H9 (cell line): Measurements from ENCODE around the gene LTBP2. TPM values are rescaled to one million over a fixed set of nuclear protein-coding genes. Genes with fewer than 3 reads are reported as not detected.

Experiments used
- DNase-seq: peaks from one replicate; pipeline ENCODE4 v3.0.0-alpha.2; 2017
- H2AFZ ChIP-seq: one replicate; pipeline ENCODE4 v1.6.1; 2013; ENCODE audit warnings: mild to moderate bottlenecking, low read length, control low read depth, moderate library complexity
- H2AK5ac ChIP-seq: 2 replicates; pipeline ENCODE4 v1.6.1; 2013; ENCODE audit warnings: low read length, control low read depth, mixed read lengths; ENCODE audit not compliant: insufficient read length
- H2BK120ac ChIP-seq: one replicate; pipeline ENCODE4 v1.6.1; 2013; ENCODE audit warnings: low read depth, mild to moderate bottlenecking, low read length, control low read depth, inconsistent platforms; ENCODE audit not compliant: poor library complexity, severe bottlenecking
- H2BK12ac ChIP-seq: 2 replicates; pipeline ENCODE4 v1.6.1; 2013; ENCODE audit warnings: low read length, control low read depth, mixed read lengths, low read depth; ENCODE audit not compliant: insufficient read length
- H2BK15ac ChIP-seq: 2 replicates; pipeline ENCODE4 v1.6.1; 2013; ENCODE audit warnings: low read depth, low read length, control low read depth
- H2BK20ac ChIP-seq: one replicate; pipeline ENCODE4 v1.6.1; 2013; ENCODE audit warnings: low read depth, mild to moderate bottlenecking, low read length, control low read depth, inconsistent platforms; ENCODE audit not compliant: poor library complexity, severe bottlenecking
- H2BK5ac ChIP-seq: 2 replicates; pipeline ENCODE4 v1.6.1; 2013; ENCODE audit warnings: low read length, control low read depth, mixed read lengths; ENCODE audit not compliant: insufficient read length
- H3K14ac ChIP-seq: 2 replicates; pipeline ENCODE4 v1.6.1; 2013; ENCODE audit warnings: low read length, control low read depth; ENCODE audit not compliant: insufficient read depth
- H3K18ac ChIP-seq: 2 replicates; pipeline ENCODE4 v1.6.1; 2013; ENCODE audit warnings: low read depth, mild to moderate bottlenecking, mixed read lengths, low read length, control low read depth; ENCODE audit not compliant: insufficient read length
- H3K23ac ChIP-seq: 2 replicates; pipeline ENCODE4 v1.6.1; 2013; ENCODE audit warnings: low read length, control low read depth, mixed read lengths, low read depth; ENCODE audit not compliant: insufficient read length
- H3K23me2 ChIP-seq: 2 replicates; pipeline ENCODE4 v1.6.1; 2013; ENCODE audit warnings: low read depth, mild to moderate bottlenecking, mixed read lengths, low read length, control low read depth; ENCODE audit not compliant: insufficient read length, poor library complexity, severe bottlenecking
- H3K27ac ChIP-seq: 2 replicates; pipeline ENCODE4 v1.5.1; 2013; ENCODE audit warnings: low read length, control low read depth, mixed read lengths, low read depth; ENCODE audit not compliant: insufficient read length
- H3K27me3 ChIP-seq: 2 replicates; pipeline ENCODE4 v1.6.1; 2013; ENCODE audit warnings: low read length, control low read depth, inconsistent platforms; ENCODE audit not compliant: insufficient read depth
- H3K4ac ChIP-seq: 2 replicates; pipeline ENCODE4 v1.6.1; 2013; ENCODE audit warnings: low read depth, mild to moderate bottlenecking, control low read depth, inconsistent platforms, low read length, moderate library complexity
- H3K4me1 ChIP-seq: 2 replicates; pipeline ENCODE4 v1.6.1; 2013; ENCODE audit warnings: low read length, control low read depth, inconsistent platforms; ENCODE audit not compliant: insufficient read depth
- H3K4me2 ChIP-seq: 2 replicates; pipeline ENCODE4 v1.6.1; 2013; ENCODE audit warnings: low read length, control low read depth, mixed read lengths; ENCODE audit not compliant: insufficient read length, insufficient read depth
- H3K56ac ChIP-seq: 2 replicates; pipeline ENCODE4 v1.6.1; 2013; ENCODE audit warnings: low read depth, mild to moderate bottlenecking, mixed read lengths, low read length, control low read depth; ENCODE audit not compliant: insufficient read length
- H3K79me1 ChIP-seq: 2 replicates; pipeline ENCODE4 v1.6.1; 2013; ENCODE audit warnings: low read depth, mild to moderate bottlenecking, moderate library complexity, low read length, control low read depth, inconsistent platforms; ENCODE audit not compliant: insufficient read depth, poor library complexity, severe bottlenecking
- H3K79me2 ChIP-seq: 2 replicates; pipeline ENCODE4 v1.6.1; 2013; ENCODE audit warnings: low read length, control low read depth, inconsistent platforms; ENCODE audit not compliant: insufficient read depth
- H3K9ac ChIP-seq: 2 replicates; pipeline ENCODE4 v1.6.1; 2013; ENCODE audit warnings: low read length, control low read depth, mixed read lengths; ENCODE audit not compliant: insufficient read length; ENCODE audit errors: extremely low read depth
- H3K9me3 ChIP-seq: one replicate; pipeline ENCODE4 v1.6.1; 2013; ENCODE audit warnings: low read depth, low read length, inconsistent platforms; ENCODE audit not compliant: control insufficient read depth
- H3T11ph ChIP-seq: one replicate; pipeline ENCODE4 v1.6.1; 2013; ENCODE audit warnings: mild to moderate bottlenecking, low read length, control low read depth, inconsistent platforms
- H4K20me1 ChIP-seq: one replicate; pipeline ENCODE4 v1.6.1; 2013; ENCODE audit not compliant: control insufficient read depth, insufficient read length, insufficient read depth
- H4K5ac ChIP-seq: 2 replicates; pipeline ENCODE4 v1.6.1; 2013; ENCODE audit warnings: low read depth, mild to moderate bottlenecking, mixed read lengths, low read length, control low read depth; ENCODE audit not compliant: insufficient read length
- H4K8ac ChIP-seq: replicated peaks from 2 replicates; pipeline ENCODE4 v1.6.1; 2013; ENCODE audit warnings: low read length, control low read depth, mixed read lengths, low read depth; ENCODE audit not compliant: insufficient read length
- H4K91ac ChIP-seq: 2 replicates; pipeline ENCODE4 v1.6.1; 2013; ENCODE audit warnings: low read depth, mild to moderate bottlenecking, moderate library complexity, mixed read lengths, low read length, control low read depth; ENCODE audit not compliant: insufficient read length
- H3K27ac Mint-ChIP-seq, 3 experiments: 2 replicates in 2 of 3; 3 replicates in 1 of 3; pipeline ENCODE4 v1.8.0; 2020 to 2021; ENCODE audit warnings: mixed read lengths in 3 of 3, mild to moderate bottlenecking in 1 of 3, moderate library complexity in 1 of 3
- H3K27me3 Mint-ChIP-seq: 2 replicates; pipeline ENCODE4 v1.8.0; 2021; ENCODE audit warnings: low read depth, mild to moderate bottlenecking, moderate library complexity, mixed read lengths
- H3K36me3 Mint-ChIP-seq, 3 experiments: 2 replicates in 2 of 3; 3 replicates in 1 of 3; pipeline ENCODE4 v1.8.0; 2020 to 2021; ENCODE audit warnings: low read depth in 3 of 3, mixed read lengths in 3 of 3; ENCODE audit not compliant: insufficient read depth in 1 of 3
- H3K4me1 Mint-ChIP-seq, 2 experiments: 2 replicates each; pipeline ENCODE4 v1.8.0; 2020; ENCODE audit warnings: mixed read lengths in 2 of 2
- H3K4me3 Mint-ChIP-seq, 2 experiments: 2 replicates in 1 of 2; 3 replicates in 1 of 2; pipeline ENCODE4 v1.8.0; 2020 to 2021; ENCODE audit warnings: mild to moderate bottlenecking in 2 of 2, mixed read lengths in 2 of 2, moderate library complexity in 1 of 2
- H3K9me3 Mint-ChIP-seq, 2 experiments: 2 replicates in 1 of 2; 3 replicates in 1 of 2; pipeline ENCODE4 v1.8.0; 2020; ENCODE audit warnings: mild to moderate bottlenecking in 2 of 2, mixed read lengths in 2 of 2, moderate library complexity in 1 of 2
- whole genome bisulfite sequencing: extraction: QIAGEN DNeasy Blood & Tissue Kit; methylation state at CpG from one replicate; pipeline ENCODE4 v1.1.7; 2013; ENCODE audit warnings: missing lambda C conversion rate, low lambda C conversion rate, mixed read lengths; ENCODE audit not compliant: insufficient read length; ENCODE audit errors: extremely low coverage; 5-methylcytosine and 5-hydroxymethylcytosine counted together
- total RNA-seq: library from RNA; stranded (reverse); gene quantifications from 2 replicates; pipeline ENCODE4 v1.2.1, GENCODE V29; 2021
- TF ChIP-seq, protein P1 (sequence below): fragments of 200-600 bp; sonication (generic); conservative IDR thresholded peaks from 3 replicates; pipeline ENCODE4 v1.8.0; 2021; ENCODE audit warnings: antibody characterized with exemption, mild to moderate bottlenecking

The LTBP2 gene
- total RNA-seq, 1 experiment from 2014 or later = 0.77 TPM

GRCh38 chr14:74514471-74514941 is 97.5 kb downstream of the LTBP2 start:
- H3K4me3 Mint-ChIP-seq = no peak overlapping the region
- H3K56ac ChIP-seq = no peak overlapping the region
- H3K23me2 ChIP-seq = no peaks in the 10 kb centered on the region
- WGBS = no CpG with 5 or more reads among the region's 13 CpGs
- DNase-seq = no peak
- H2BK12ac ChIP-seq = no peak overlapping the region
- no peak overlapping the region for H2BK5ac ChIP-seq
- no peak overlapping the region for H2AK5ac ChIP-seq
- peaks cover 5% of the 10 kb centered on the region; the same call in 1 of the 2 replicates for H3K4me1 ChIP-seq
- no peak overlapping the region for H3K4me2 ChIP-seq
- TF ChIP-seq, protein P1, sequence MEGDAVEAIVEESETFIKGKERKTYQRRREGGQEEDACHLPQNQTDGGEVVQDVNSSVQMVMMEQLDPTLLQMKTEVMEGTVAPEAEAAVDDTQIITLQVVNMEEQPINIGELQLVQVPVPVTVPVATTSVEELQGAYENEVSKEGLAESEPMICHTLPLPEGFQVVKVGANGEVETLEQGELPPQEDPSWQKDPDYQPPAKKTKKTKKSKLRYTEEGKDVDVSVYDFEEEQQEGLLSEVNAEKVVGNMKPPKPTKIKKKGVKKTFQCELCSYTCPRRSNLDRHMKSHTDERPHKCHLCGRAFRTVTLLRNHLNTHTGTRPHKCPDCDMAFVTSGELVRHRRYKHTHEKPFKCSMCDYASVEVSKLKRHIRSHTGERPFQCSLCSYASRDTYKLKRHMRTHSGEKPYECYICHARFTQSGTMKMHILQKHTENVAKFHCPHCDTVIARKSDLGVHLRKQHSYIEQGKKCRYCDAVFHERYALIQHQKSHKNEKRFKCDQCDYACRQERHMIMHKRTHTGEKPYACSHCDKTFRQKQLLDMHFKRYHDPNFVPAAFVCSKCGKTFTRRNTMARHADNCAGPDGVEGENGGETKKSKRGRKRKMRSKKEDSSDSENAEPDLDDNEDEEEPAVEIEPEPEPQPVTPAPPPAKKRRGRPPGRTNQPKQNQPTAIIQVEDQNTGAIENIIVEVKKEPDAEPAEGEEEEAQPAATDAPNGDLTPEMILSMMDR = no peak
- H4K20me1 ChIP-seq = no peaks in the 10 kb centered on the region
- H3K27ac ChIP-seq = no peak overlapping the region
- no peak overlapping the region for H3K23ac ChIP-seq
- H3K27ac Mint-ChIP-seq = peak overlapping the region in 1 of 3 experiments; percentile 60; a peak in 2 of 7 replicates
- no peaks in the 10 kb centered on the region for H3K27me3 ChIP-seq
- no peak overlapping the region for H2BK20ac ChIP-seq
- H3T11ph ChIP-seq = no peak overlapping the region
- H3K9me3 Mint-ChIP-seq = no peaks in the 10 kb centered on the region
- H3K14ac ChIP-seq = no peak overlapping the region
- H3K18ac ChIP-seq = no peak overlapping the region
- H3K79me1 ChIP-seq = no peaks in the 10 kb centered on the region
- H4K5ac ChIP-seq = no peak overlapping the region
- H3K79me2 ChIP-seq = no peaks in the 10 kb centered on the region
- H3K9ac ChIP-seq = no peak overlapping the region
- no peak overlapping the region for H2AFZ ChIP-seq
- H3K9me3 ChIP-seq = no peaks in the 10 kb centered on the region
- H4K8ac ChIP-seq = no peak overlapping the region
- no peaks in the 10 kb centered on the region for H3K36me3 Mint-ChIP-seq
- H2BK15ac ChIP-seq = no peak overlapping the region
- H4K91ac ChIP-seq = no peak overlapping the region
- peaks cover 38 to 40% of the 10 kb centered on the region in 2 experiments for H3K4me1 Mint-ChIP-seq
- no peak overlapping the region for H2BK120ac ChIP-seq
- H3K4ac ChIP-seq = no peak overlapping the region
- peaks cover 7% of the 10 kb centered on the region for H3K27me3 Mint-ChIP-seq
